Activated T-helper 2 cell treated with anti-CD3 and anti-CD28 coated beads, Interferon-gamma antibody, Interleukin-2, Interleukin-4, amounts not matched to agents 10 μg/mL and 5 μg/mL and 100 μg/mL, durations not matched to agents 14 hours and 24 hours and 36 hours (primary cell): ENCODE data around the gene BPIFA2. TPM values are rescaled to one million over a fixed set of nuclear protein-coding genes. Genes with fewer than 3 reads are reported as not detected.
"Not testable (repeated sequence)": the region's sequence is repeated elsewhere in the genome, so short reads cannot be mapped to it uniquely, and the experiment has no call there.

Experiments
- DNase-seq: peaks from one replicate; pipeline ENCODE4 v3.0.0; 2021; ENCODE audit warnings: low spot score
- H3K27ac Mint-ChIP-seq: one replicate; pipeline ENCODE4 v1.8.0; 2021; ENCODE audit warnings: mixed read lengths
- H3K27me3 Mint-ChIP-seq: one replicate; pipeline ENCODE4 v1.8.0; 2021; ENCODE audit warnings: low read depth, mixed read lengths
- H3K36me3 Mint-ChIP-seq: one replicate; pipeline ENCODE4 v1.8.0; 2021; ENCODE audit warnings: low read depth, mixed read lengths
- H3K4me1 Mint-ChIP-seq: one replicate; pipeline ENCODE4 v1.8.0; 2021; ENCODE audit warnings: low read depth, mixed read lengths
- H3K4me3 Mint-ChIP-seq: one replicate; pipeline ENCODE4 v1.8.0; 2021; ENCODE audit warnings: low read depth, mild to moderate bottlenecking, moderate library complexity, mixed read lengths
- H3K9me3 Mint-ChIP-seq: one replicate; pipeline ENCODE4 v1.8.0; 2021; ENCODE audit warnings: mixed read lengths
- intact Hi-C: fragments of 100-400 bp; cut with micrococcal nuclease; formaldehyde crosslinking; loops from one replicate; pipeline ENCODE4 v1.15.1; 2023
- total RNA-seq: library from RNA; stranded (reverse); gene quantifications from 2 replicates; pipeline ENCODE4 v1.2.3, GENCODE V29; 2022

The BPIFA2 gene
- total RNA-seq, 1 donor from 2014 or later: not detected

- intact Hi-C loops: no loop called here
- Mint-ChIP-seq H3K36me3 (no peaks in the 10 kb centered on the region), H3K27ac (no peak overlapping the region), H3K4me3 (no peak overlapping the region), H3K27me3 (no peaks in the 10 kb centered on the region), H3K9me3 (peaks cover 13% of the 10 kb centered on the region), H3K4me1 (no peaks in the 10 kb centered on the region)
- DNase-seq: no peak
Observed at GRCh38 chr20:33164763-33165095, 3.2 kb upstream of the BPIFA2 start.

GRCh38 chr20:33165416-33166055, 2.4 kb upstream of the BPIFA2 start:
- Mint-ChIP-seq H3K4me1 (no peaks in the 10 kb centered on the region), H3K27me3 (no peaks in the 10 kb centered on the region)

GRCh38 chr20:33166533-33167113, 1.3 kb upstream of the BPIFA2 start:
- Mint-ChIP-seq H3K27me3 (no peaks in the 10 kb centered on the region), H3K9me3 (peaks cover 21% of the 10 kb centered on the region), H3K4me1 (no peaks in the 10 kb centered on the region), H3K36me3 (no peaks in the 10 kb centered on the region), H3K27ac (no peak overlapping the region), H3K4me3 (no peak overlapping the region)
- intact Hi-C loops: no loop called here
- DNase-seq: no peak

More at GRCh38 chr20:33165416-33166055, 2.4 kb upstream of the BPIFA2 start:
- no peak for DNase-seq
- no peak overlapping the region for H3K4me3 Mint-ChIP-seq
- no peak overlapping the region for H3K27ac Mint-ChIP-seq
- H3K9me3 Mint-ChIP-seq: peaks cover 14% of the 10 kb centered on the region
- intact Hi-C loops: no loop called here
- H3K36me3 Mint-ChIP-seq: no peaks in the 10 kb centered on the region

DNA sequence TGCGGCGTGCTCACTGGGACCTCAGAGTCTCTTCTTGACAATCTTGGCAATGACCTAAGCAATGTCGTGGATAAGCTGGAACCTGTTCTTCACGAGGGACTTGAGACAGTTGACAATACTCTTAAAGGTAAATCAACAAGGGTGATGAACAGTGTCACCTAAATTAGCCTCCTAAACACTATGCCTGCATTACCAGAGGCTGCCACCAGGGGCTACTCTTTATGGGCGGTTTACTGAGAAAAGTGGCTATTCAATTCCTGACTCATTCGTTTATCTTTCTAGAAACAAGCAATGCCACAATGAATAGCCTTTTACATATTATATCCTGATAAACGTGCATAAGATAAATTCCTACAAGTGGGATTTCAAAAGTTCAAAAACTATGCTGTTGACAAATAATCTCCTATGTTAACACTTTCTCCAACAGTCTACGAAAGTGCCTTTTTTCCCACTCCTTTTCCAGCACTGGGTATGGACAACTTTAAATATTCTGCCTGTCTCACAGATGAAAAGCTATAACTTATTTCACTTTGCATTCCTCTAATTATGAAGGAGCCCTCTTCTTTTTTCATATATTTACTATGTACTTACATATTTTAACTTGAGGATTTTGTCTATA, 1.3 kb downstream of the BPIFA2 start:
- intact Hi-C loops: no loop called here
- Mint-ChIP-seq H3K36me3 (no peaks in the 10 kb centered on the region), H3K4me1 (no peaks in the 10 kb centered on the region), H3K4me3 (no peak overlapping the region), H3K9me3 (peaks cover 21% of the 10 kb centered on the region), H3K27ac (no peak overlapping the region), H3K27me3 (no peaks in the 10 kb centered on the region)
- no peak for DNase-seq

- no peaks in the 10 kb centered on the region for H3K27me3 Mint-ChIP-seq
- no peak overlapping the region for H3K27ac Mint-ChIP-seq
- no peak for DNase-seq
- H3K4me3 Mint-ChIP-seq: no peak overlapping the region
- intact Hi-C loops: no loop called here
- H3K4me1 Mint-ChIP-seq: no peaks in the 10 kb centered on the region
- H3K36me3 Mint-ChIP-seq: no peaks in the 10 kb centered on the region
- peaks cover 21% of the 10 kb centered on the region for H3K9me3 Mint-ChIP-seq
Observed at GRCh38 chr20:33172781-33173180, 4.8 kb downstream of the BPIFA2 start.

DNA sequence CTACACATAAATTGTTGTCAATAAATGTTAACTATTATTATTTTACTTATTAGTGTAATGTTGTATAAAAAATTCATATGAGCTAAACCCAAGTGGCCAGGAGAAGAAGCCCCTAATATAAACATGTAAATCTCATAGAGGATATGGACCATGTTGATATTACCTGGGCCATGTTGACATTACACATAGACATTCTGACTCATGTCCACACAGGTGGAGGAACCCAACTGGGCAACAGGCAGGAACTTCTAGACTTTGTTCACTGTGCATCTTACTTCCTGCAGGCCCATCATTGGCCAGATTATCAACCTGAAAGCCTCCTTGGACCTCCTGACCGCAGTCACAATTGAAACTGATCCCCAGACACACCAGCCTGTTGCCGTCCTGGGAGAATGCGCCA, 7.2 kb downstream of the BPIFA2 start:
- Mint-ChIP-seq H3K9me3 (peaks cover 7% of the 10 kb centered on the region), H3K4me1 (no peaks in the 10 kb centered on the region), H3K27me3 (no peaks in the 10 kb centered on the region), H3K27ac (no peak overlapping the region), H3K36me3 (no peaks in the 10 kb centered on the region), H3K4me3 (no peak overlapping the region)
- no peak for DNase-seq
- intact Hi-C loops: no loop called here

- no peaks in the 10 kb centered on the region for H3K27me3 Mint-ChIP-seq
- H3K27ac Mint-ChIP-seq: no peak overlapping the region
- DNase-seq: no peak
- H3K36me3 Mint-ChIP-seq: no peaks in the 10 kb centered on the region
- H3K4me1 Mint-ChIP-seq: no peaks in the 10 kb centered on the region
- H3K4me3 Mint-ChIP-seq: no peak overlapping the region
- H3K9me3 Mint-ChIP-seq: peaks cover 3% of the 10 kb centered on the region
- intact Hi-C loops: no loop called here
Observed at GRCh38 chr20:33176101-33176500, 8.1 kb downstream of the BPIFA2 start.

GRCh38 chr20:33177866-33178265, 9.9 kb downstream of the BPIFA2 start:
- no peak overlapping the region for H3K27ac Mint-ChIP-seq
- no peaks in the 10 kb centered on the region for H3K9me3 Mint-ChIP-seq
- intact Hi-C loops: no loop called here
- no peak for DNase-seq
- H3K4me1 Mint-ChIP-seq: no peaks in the 10 kb centered on the region
- H3K36me3 Mint-ChIP-seq: no peaks in the 10 kb centered on the region
- no peaks in the 10 kb centered on the region for H3K27me3 Mint-ChIP-seq
- no peak overlapping the region for H3K4me3 Mint-ChIP-seq

DNA sequence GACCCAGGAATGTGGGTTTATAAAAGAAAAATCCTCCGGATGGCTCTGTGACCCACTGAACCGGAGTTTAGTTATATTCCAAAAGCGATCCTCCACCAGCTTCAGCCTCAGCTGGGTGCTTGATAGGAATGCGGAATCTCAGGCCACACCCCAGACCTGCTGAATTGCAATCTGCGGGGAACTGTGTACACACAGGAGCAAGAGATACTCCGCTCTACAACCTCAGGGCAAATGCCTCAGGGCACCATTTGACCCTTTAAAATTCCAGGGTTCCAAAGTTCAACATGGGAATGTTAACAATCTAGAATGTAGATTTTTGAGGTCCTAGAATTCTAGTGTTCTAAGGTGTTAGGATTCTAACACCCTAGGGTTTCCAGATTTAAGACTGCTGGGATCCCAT, 10.8 kb downstream of the BPIFA2 start:
- no peak overlapping the region for H3K27ac Mint-ChIP-seq
- H3K27me3 Mint-ChIP-seq: no peaks in the 10 kb centered on the region
- DNase-seq: no peak
- intact Hi-C loops: no loop called here
- no peaks in the 10 kb centered on the region for H3K4me1 Mint-ChIP-seq
- no peak overlapping the region for H3K4me3 Mint-ChIP-seq
- H3K36me3 Mint-ChIP-seq: no peaks in the 10 kb centered on the region
- H3K9me3 Mint-ChIP-seq: no peaks in the 10 kb centered on the region

DNA sequence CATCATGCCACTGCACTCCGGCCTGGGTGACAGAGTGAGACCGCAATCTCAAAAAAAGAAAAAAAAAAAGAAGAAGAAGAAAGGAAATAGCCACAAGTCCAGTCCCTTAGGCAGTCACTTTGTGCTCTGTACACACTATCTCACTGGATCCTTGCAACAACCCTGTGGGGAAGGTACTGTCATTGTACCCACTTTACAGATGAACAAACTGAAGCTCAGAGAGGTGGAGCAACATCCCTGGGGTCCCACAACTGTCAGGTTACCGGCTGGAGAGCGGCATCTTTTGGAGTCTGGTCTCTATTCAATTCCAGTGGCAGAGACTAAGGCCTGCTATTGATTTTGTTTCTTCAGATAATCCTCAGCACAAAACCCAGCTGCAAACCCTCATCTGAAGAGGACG, 12.2 kb downstream of the BPIFA2 start:
- Mint-ChIP-seq H3K36me3 (no peaks in the 10 kb centered on the region), H3K4me1 (no peaks in the 10 kb centered on the region), H3K9me3 (no peaks in the 10 kb centered on the region), H3K27ac (no peak overlapping the region), H3K27me3 (no peaks in the 10 kb centered on the region), H3K4me3 (no peak overlapping the region)
- intact Hi-C loops: no loop called here
- no peak for DNase-seq

DNA sequence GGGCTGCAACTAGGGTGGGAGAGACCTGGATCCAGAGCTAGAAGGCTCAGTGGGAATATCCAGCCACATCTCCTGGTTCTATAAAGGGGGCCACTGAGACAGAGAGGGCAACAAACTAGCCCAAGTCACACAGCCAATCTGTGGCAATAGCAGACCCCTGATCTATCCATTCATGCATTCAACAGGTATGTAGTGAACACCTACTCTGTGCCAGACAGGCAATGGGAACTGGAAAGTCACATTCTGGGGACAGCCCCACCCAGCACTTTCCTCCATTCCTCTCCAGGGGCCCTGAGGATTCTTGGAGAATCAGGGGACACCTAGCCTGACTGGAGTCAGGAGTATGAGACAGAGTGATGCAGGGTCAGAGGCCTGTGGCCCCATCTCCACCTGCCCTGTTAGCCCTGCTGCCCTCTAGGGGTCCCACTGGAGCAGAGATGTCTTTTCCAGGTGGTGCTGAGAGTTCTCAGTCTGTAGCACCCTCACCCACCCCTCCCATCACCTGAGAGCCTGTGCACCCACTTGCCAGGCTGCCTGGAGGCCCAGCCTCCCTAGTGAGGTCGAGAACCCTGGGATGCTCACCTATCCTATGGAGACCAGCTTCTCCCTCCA, 13.6 kb downstream of the BPIFA2 start:
- Mint-ChIP-seq H3K36me3 (no peaks in the 10 kb centered on the region), H3K4me3 (no peak overlapping the region), H3K9me3 (no peaks in the 10 kb centered on the region), H3K4me1 (no peaks in the 10 kb centered on the region), H3K27me3 (no peaks in the 10 kb centered on the region), H3K27ac (no peak overlapping the region)
- intact Hi-C loops: no loop called here
- no peak for DNase-seq

- no peaks in the 10 kb centered on the region for H3K9me3 Mint-ChIP-seq
- intact Hi-C loops: no loop called here
- no peak overlapping the region for H3K4me3 Mint-ChIP-seq
- H3K27me3 Mint-ChIP-seq: no peaks in the 10 kb centered on the region
- H3K36me3 Mint-ChIP-seq: no peaks in the 10 kb centered on the region
- no peak overlapping the region for H3K27ac Mint-ChIP-seq
- no peaks in the 10 kb centered on the region for H3K4me1 Mint-ChIP-seq
- DNase-seq: no peak
Observed at GRCh38 chr20:33183312-33183711, 15.4 kb downstream of the BPIFA2 start.

- H3K27ac Mint-ChIP-seq, DNase-seq, intact Hi-C loops, H3K9me3 Mint-ChIP-seq, H3K36me3 Mint-ChIP-seq, H3K27me3 Mint-ChIP-seq, H3K4me1 Mint-ChIP-seq, H3K4me3 Mint-ChIP-seq: not testable (repeated sequence)
Observed at GRCh38 chr20:33185031-33185590, 17.2 kb downstream of the BPIFA2 start.
